GM20431 (cell line): Measurements from ENCODE around the gene TNKS1BP1.
"Not testable (repeated sequence)": the region's sequence is repeated elsewhere in the genome, so short reads cannot be mapped to it uniquely, and the experiment has no call there.

Experiments used
- in situ Hi-C: fragments of 300-500 bp; cut with MseI, MboI; formaldehyde crosslinking; loops from one replicate; pipeline ENCODE4 v1.15.0; 2020; ENCODE audit warnings: low sequenced_read_pairs; ENCODE audit not compliant: unreplicated experiment

The TNKS1BP1 gene

DNA sequence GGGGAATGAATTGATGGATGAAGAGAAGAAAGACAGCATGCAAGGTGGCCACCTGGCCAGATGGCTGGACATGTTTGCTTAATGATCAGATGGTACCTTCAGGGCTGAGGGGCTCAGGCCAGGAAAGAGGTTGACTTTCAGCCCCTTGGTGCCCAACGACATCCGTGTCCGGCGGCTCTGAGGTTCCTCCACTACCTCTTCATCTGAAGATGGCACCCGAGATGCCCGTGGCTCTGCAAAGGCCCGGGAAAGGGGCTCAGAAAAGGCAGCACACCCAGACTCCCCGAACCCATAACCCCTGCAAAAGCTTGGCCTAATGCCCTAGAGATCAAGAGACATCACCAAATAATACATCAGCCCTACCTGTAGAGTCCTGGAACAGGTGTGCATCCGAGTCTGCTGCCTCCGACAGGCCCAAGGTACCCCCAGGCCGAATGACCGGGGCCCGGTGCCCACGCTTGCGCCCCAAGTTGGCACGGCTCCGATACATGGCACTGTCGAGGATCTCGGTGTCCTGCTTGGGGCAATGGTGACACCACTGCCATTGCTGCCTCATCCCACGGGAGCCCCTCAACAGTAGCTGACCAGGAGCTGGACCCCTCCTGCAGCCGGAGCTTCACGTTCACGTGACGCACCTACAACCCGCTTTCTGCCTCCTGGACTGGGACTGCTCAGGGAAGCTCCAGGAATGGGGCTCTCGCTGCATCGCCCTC, 22.9 kb downstream of the TNKS1BP1 start:
- in situ Hi-C loops: no loop called here

- in situ Hi-C loops: no loop called here
Observed at GRCh38 chr11:57300785-57301184, 24.0 kb downstream of the TNKS1BP1 start.

- in situ Hi-C loops: no loop called here
Observed at GRCh38 chr11:57299150-57299737, 25.5 kb downstream of the TNKS1BP1 start.

GRCh38 chr11:57297221-57297620, 27.5 kb downstream of the TNKS1BP1 start:
- in situ Hi-C loops: no loop called here

DNA sequence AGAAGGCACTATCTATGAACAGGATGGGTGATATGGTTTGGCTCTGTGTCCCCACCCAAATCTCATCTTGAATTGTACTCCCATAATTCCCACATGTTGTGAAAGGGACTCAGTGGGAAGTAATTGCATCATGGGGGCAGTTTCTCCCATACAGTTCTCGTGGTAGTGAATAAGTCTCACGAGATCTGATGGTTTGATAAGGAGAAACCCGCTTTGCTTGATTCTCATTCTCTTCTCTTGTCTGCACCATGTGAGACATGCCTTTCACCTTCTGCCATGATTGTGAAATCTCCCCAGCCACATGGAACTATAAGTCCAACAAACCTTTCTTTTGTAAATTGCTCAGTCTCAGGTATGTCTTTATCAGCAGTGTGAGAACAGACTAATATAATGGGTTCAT, 28.5 kb downstream of the TNKS1BP1 start:
- in situ Hi-C loops: not testable (repeated sequence)

- in situ Hi-C loops: no loop called here
Observed at GRCh38 chr11:57294225-57295131, 30.3 kb downstream of the TNKS1BP1 start.

DNA sequence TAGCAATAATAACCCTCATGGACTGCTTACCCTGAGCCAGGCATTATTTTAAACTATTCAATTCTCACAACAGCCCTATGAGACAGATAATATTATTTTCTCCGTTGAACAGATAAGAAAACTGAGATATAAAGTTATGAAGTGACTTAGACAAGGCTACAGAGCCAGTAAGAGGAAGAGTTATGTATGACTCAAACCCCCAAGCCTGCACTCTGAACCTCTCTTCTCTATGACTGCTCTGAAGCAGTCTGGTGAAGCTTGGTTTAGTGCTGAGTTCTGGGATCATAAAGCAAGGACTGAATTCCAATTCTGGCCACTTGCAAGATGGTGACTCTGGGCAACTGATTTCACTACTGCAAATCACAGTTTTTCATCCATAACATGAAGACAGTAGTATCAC, 34.5 kb downstream of the TNKS1BP1 start:
- in situ Hi-C loops: no loop called here

- in situ Hi-C loops: no loop called here
Observed at GRCh38 chr11:57288771-57289579, 35.8 kb downstream of the TNKS1BP1 start.

GRCh38 chr11:57287884-57288283, 36.9 kb downstream of the TNKS1BP1 start:
- in situ Hi-C loops: no loop called here

- in situ Hi-C loops: no loop called here
Observed at GRCh38 chr11:57283231-57283990, 41.3 kb downstream of the TNKS1BP1 start.

GRCh38 chr11:57281546-57281945, 43.2 kb downstream of the TNKS1BP1 start:
- in situ Hi-C loops: not testable (repeated sequence)

DNA sequence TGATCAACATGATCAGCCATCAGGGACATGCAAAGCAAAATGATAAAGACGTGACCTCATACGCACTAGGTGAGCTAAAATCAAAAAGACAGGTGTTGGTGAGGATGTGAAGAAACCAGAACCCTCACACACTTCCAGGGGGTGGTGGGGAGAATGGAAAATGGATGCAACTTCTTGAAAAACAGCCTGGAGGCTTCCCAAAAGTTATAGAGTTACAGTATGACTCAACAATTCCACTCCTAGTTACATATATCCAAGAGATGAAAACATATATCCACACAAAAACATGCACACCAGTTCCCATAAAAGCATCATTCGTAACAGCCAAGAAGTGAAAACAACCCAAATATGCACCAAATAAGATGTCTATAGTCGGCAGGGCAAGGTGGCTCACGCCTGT, 45.6 kb downstream of the TNKS1BP1 start:
- in situ Hi-C loops: no loop called here

DNA sequence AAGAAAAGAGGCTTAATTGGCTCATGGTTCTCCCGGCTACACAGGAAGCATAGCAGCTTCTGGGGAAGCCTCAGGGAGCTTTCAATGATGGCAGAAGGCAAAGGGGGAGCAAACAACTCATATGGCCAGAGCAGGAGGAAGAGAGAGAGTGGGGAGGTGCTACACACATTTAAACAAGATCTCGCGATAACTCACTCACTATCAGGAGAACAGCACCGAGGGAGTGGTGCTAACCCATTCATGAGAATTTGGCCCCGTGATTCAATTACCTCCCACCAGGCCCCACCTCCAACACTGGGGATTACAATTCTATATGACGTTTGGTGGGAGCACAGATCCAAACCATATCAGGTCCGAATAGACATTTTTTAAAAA, 46.0 kb downstream of the TNKS1BP1 start:
- in situ Hi-C loops: no loop called here

DNA sequence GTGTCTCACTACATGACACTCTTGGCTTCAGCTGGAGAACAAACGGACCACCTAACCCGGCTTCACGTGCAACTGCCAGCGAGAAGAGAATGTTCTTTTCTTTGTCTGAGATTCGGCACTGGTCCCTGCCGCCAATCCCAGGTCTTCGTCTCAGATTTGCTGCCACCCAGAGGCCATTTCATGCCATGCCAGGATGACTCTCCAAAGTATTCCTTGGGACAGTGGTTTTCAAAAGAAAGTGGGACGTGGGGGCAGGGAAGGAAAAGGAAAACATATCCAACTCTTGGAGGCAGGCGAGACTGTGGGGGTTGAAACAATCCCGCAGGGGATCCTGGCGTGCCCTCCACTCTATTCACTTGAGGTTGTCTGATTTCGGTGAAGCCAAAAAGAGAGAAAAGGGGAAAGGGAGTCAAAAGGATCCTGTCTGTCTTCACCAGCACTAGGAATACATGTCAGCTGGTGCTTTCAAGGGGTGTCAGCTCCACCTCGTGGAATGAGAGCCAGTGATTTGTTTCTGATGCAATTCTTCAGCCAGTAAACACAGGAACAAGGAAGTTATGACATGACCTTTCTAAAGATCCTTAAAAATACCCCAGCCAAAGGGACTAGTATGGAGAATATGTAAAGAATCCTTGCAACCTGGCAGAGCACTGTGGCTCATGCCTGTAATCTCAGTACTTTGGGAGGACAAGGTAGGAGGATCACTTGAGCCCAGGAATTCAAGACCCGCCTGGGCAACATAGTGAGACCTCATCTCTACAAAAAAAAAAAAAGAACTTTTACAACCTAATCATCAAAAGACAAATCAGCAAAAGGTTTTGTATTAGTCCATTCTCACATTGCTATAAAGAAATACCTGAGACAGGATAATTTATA, 46.7 kb downstream of the TNKS1BP1 start:
- in situ Hi-C loops: no loop called here

DNA sequence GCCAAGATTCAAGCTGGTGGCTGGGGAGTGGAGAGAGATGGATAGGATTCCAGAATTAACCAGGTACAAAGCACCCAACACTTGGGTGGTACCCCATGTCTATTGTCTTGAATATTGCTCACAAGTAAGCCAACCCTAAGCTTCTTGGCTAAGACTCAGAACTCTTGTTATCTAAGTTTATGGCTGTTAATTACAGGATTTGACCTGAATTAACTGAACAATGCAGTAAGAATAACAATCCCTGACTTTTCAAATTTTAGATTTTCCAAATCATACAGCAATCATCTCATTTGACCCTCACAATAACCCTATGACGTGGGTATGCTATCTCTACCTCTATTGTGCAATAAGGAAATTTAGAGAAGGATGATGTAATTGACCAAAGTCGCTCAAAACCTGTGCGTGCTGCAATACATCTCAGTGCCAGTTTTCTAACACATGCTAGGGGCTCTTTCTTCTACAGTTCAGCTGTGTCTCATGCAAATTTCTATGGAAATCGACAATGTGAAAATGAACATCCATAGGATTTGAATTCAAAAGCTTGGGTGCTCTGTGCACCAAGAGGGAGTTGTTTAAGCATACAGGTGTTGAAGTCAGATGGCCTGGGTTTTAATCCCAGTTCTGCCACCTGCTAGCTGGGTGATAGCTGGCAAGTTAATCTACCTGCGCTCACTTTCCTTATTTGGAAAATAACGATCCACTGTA, 47.6 kb downstream of the TNKS1BP1 start:
- in situ Hi-C loops: no loop called here

GRCh38 chr11:57276169-57276970, 48.4 kb downstream of the TNKS1BP1 start:
- in situ Hi-C loops: no loop called here

DNA sequence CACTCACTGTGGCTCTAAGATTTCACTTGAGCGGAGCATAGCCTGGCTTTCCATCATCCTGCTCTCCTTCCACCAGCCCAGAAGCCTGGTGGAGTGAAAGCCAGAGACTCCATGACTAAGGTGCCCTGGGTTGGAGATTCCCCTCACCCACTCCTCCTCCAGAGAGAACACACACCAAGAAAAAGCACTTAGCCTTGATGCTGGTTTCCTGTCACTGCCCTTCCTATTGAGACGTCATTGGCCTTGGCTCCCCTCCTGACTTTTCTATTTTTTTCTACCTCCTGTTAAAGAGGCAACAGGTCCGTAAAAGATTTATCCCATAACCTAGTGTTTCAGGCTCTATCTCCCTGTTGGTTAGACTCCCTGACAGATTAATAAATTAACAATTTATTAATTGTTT, 49.2 kb downstream of the TNKS1BP1 start:
- in situ Hi-C loops: no loop called here
